Measurements from ENCODE around the gene XRCC6. TPM values are rescaled to one million over a fixed set of nuclear protein-coding genes. Genes with fewer than 3 reads are reported as not detected.

Gene XRCC6
- total and polyA plus RNA-seq, 9 of the 15 experiments (the other 6 are each of a cell fraction or from before 2014, with no cell fraction given), result 151 to 440 (median 318) TPM

DNA sequence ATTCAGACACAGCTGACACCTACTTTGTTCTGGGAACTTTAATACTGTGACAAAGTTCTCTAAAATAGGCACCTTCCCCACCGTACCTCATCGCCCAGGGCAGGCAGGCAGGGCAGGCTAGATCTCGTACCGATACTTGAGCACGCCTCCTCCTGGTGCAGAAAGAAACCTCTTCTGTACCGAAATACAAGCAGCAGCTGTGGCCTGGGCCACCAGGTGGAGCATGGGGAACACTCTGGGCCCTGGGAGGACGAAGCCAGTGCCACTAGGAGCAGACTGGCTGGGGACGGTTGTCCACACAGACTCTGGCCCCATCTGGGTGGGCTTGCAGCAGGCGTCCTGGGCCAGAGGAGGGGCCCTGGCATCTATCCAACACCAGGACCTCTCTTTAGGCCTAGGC is 44.2 kb upstream of the XRCC6 start (continued):
- TF ChIP-seq, protein P1, sequence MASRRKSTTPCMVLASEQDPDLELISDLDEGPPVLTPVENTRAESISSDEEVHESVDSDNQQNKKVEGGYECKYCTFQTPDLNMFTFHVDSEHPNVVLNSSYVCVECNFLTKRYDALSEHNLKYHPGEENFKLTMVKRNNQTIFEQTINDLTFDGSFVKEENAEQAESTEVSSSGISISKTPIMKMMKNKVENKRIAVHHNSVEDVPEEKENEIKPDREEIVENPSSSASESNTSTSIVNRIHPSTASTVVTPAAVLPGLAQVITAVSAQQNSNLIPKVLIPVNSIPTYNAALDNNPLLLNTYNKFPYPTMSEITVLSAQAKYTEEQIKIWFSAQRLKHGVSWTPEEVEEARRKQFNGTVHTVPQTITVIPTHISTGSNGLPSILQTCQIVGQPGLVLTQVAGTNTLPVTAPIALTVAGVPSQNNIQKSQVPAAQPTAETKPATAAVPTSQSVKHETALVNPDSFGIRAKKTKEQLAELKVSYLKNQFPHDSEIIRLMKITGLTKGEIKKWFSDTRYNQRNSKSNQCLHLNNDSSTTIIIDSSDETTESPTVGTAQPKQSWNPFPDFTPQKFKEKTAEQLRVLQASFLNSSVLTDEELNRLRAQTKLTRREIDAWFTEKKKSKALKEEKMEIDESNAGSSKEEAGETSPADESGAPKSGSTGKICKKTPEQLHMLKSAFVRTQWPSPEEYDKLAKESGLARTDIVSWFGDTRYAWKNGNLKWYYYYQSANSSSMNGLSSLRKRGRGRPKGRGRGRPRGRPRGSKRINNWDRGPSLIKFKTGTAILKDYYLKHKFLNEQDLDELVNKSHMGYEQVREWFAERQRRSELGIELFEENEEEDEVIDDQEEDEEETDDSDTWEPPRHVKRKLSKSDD (conservative IDR thresholded peaks at IDR 0.05; ENCODE audit: low read length), result no peak
- no peak for TF ChIP-seq ZBTB12 (CRISPR knock-in tag; IDR thresholded peaks at IDR 0.05)
- no peak for TF ChIP-seq HNRNPLL (IDR thresholded peaks at IDR 0.05; ENCODE audit: low read depth, low read length, poor library complexity, severe bottlenecking)
- TF ChIP-seq, protein P2, sequence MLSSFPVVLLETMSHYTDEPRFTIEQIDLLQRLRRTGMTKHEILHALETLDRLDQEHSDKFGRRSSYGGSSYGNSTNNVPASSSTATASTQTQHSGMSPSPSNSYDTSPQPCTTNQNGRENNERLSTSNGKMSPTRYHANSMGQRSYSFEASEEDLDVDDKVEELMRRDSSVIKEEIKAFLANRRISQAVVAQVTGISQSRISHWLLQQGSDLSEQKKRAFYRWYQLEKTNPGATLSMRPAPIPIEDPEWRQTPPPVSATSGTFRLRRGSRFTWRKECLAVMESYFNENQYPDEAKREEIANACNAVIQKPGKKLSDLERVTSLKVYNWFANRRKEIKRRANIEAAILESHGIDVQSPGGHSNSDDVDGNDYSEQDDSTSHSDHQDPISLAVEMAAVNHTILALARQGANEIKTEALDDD (IDR thresholded peaks at IDR 0.05), result no peak
- peak; percentile 43; the same call in 1 of the 2 replicates for TF ChIP-seq RBFOX2 (IDR thresholded peaks at IDR 0.05; ENCODE audit: low read depth, low read length)
- TF ChIP-seq U2AF1 (optimal IDR thresholded peaks at IDR 0.05; ENCODE audit: low read depth, low read length), result no peak
- TF ChIP-seq SIRT6 (IDR thresholded peaks at IDR 0.05; ENCODE audit: low read depth, low read length), result no peak
- no peak for TF ChIP-seq PURB (CRISPR knock-in tag; IDR thresholded peaks at IDR 0.05; ENCODE audit: low read depth)
- no peak for TF ChIP-seq CEBPZ (IDR thresholded peaks at IDR 0.05; ENCODE audit: borderline replicate concordance, low read depth, low read length)
- TF ChIP-seq, protein P3, sequence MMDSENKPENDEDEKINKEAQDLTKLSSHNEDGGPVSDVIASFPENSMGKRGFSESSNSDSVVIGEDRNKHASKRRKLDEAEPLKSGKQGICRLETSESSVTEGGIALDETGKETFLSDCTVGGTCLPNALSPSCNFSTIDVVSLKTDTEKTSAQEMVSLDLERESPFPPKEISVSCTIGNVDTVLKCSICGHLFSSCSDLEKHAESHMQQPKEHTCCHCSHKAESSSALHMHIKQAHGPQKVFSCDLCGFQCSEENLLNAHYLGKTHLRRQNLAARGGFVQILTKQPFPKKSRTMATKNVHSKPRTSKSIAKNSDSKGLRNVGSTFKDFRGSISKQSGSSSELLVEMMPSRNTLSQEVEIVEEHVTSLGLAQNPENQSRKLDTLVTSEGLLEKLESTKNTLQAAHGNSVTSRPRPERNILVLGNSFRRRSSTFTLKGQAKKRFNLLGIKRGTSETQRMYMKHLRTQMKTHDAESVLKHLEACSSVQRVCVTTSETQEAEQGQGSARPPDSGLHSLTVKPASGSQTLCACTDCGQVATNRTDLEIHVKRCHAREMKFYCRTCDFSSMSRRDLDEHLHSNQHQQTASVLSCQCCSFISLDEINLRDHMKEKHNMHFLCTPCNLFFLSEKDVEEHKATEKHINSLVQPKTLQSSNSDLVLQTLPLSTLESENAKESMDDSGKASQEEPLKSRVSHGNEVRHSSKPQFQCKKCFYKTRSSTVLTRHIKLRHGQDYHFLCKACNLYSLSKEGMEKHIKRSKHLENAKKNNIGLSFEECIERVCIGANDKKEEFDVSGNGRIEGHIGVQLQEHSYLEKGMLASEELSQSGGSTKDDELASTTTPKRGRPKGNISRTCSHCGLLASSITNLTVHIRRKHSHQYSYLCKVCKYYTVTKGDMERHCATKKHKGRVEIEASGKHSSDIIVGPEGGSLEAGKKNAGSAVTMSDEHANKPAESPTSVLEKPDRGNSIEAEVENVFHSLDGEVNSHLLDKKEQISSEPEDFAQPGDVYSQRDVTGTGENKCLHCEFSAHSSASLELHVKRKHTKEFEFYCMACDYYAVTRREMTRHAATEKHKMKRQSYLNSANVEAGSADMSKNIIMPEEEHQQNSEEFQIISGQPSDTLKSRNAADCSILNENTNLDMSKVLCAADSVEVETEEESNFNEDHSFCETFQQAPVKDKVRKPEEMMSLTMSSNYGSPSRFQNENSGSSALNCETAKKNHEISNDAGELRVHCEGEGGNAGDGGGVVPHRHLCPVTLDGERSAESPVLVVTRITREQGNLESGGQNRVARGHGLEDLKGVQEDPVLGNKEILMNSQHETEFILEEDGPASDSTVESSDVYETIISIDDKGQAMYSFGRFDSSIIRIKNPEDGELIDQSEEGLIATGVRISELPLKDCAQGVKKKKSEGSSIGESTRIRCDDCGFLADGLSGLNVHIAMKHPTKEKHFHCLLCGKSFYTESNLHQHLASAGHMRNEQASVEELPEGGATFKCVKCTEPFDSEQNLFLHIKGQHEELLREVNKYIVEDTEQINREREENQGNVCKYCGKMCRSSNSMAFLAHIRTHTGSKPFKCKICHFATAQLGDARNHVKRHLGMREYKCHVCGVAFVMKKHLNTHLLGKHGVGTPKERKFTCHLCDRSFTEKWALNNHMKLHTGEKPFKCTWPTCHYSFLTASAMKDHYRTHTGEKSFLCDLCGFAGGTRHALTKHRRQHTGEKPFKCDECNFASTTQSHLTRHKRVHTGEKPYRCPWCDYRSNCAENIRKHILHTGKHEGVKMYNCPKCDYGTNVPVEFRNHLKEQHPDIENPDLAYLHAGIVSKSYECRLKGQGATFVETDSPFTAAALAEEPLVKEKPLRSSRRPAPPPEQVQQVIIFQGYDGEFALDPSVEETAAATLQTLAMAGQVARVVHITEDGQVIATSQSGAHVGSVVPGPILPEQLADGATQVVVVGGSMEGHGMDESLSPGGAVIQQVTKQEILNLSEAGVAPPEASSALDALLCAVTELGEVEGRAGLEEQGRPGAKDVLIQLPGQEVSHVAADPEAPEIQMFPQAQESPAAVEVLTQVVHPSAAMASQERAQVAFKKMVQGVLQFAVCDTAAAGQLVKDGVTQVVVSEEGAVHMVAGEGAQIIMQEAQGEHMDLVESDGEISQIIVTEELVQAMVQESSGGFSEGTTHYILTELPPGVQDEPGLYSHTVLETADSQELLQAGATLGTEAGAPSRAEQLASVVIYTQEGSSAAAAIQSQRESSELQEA (IDR thresholded peaks at IDR 0.05; ENCODE audit: low read depth), result no peak

Data from K562 (cell line).